ENCODE measurements around the gene NOC2L.
A peak's percentile ranks its signal among the peaks of the same experiment; 100 is the strongest.

Gene NOC2L

DNA sequence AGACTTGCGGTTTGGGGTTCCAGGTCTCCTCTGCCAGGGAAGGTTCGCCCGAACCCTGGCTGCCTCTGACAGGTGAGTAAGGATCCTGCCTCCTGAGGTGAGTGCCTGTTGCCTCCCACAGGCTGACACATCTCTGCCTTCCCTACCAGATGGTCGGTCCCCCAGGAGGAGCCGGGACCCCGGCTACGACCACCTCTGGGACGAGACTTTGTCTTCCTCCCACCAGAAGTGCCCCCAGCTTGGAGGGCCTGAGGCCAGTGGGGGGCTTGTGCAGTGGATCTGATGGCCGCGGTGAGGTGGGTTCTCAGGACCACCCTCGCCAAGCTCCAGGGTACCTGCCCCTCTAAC lies 15.2 kb upstream of the NOC2L start:
- no peak for DNase-seq

DNA sequence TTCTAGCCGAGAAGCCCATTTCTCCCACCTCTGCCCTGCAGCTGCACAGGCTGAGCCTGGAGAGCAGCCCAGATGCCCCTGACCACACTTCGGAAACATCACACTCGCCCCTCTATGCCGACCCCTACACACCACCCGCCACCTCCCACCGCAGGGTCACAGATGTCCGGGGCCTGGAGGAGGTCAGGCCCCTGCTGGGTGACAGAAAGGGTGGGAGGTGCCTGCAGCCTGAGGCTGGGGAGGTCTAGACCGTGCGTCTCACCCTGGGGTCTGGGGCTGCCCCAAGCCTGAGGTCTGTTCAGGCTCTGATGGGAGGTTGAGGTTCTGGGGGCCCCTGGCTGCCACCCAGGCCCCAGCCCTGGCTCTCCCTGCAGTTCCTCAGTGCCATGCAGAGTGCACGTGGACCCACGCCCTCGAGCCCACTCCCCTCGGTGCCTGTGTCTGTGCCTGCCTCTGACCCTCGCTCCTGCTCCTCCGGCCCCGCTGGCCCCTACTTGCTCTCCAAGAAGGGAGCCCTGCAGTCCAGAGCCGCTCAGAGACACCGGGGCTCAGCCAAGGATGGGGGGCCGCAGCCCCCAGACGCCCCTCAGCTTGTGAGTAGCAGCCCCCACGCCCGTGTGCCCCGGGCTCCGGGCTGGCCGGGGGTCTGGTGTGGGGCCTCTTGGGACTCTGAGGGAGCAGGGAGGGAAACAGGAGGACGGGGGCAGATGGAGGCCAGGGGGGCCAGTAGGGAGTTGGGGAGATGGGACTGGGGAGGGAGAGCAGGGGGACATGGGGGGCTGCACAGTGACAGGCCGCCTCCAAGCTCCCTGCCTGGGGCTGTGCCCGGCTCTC lies 14.6 kb upstream of the NOC2L start:
- DNase-seq: no peak

DNA sequence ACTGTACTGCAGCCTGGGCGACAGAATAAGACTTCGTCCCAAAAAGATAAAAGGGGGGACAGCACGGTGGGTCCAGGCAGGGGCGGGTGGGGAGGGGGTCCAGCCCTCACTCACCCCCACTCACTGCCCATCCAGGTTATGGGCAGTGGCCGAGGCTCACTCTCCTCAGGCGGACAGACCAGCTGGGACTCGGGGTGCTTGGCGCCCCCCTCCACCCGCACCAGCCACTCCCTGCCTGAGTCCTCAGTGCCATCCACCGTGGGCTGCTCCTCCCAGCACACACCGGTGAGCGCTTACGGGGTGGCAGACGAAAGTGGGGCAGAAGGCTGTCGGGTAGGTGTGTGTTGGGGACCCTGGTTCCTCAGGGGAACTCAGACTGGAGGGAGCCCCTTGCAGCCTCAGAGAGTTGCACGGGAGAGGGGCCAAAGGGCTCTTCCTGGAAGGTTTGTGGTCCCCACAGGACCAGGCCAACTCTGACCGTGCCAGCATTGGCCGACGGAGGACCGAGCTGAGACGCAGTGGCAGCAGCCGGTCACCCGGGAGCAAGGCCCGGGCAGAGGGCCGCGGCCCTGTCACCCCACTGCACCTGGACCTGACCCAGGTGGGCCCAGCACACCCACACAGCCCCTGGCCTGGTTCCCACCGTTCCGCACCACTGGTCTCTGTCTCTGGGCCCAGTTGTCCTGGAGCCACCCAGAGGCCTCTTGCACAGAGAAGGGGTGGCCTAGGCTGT lies 13.8 kb upstream of the NOC2L start:
- DNase-seq: no peak

DNA sequence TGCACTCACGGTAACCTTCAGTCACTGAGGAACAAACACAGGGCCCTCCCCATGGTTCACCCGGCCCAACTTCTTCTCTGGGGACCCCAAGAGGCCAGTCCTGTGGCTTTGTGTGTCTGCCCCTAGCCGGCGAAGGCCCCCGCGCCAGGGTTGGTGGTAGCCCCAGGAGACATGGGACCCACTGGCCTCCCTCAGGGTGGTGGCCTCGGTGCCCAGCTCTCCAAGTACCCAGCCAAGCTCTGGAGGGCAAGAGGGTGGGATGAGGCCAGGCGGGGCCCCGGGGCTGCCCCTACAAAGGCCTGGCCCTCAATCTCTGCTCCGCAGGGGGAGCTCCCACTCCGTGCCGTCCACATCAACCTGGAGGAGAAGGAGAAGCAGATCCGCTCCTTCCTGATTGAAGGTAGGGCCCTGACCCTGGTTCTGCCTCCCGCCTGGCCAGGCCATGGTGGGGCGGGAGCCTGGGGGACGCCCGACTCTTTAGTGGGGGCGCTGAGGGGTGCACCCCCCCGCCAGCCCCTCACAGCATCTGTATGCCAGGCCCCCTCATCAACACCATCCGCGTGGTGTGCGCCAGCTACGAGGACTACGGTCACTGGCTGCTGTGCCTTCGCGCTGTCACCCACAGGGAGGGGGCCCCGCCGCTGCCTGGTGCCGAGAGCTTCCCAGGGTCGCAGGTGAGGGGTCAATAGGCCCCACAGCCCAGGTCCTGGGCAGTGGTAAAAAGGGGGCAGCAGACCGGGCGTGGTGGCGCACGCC lies 12.9 kb upstream of the NOC2L start:
- no peak for DNase-seq

DNA sequence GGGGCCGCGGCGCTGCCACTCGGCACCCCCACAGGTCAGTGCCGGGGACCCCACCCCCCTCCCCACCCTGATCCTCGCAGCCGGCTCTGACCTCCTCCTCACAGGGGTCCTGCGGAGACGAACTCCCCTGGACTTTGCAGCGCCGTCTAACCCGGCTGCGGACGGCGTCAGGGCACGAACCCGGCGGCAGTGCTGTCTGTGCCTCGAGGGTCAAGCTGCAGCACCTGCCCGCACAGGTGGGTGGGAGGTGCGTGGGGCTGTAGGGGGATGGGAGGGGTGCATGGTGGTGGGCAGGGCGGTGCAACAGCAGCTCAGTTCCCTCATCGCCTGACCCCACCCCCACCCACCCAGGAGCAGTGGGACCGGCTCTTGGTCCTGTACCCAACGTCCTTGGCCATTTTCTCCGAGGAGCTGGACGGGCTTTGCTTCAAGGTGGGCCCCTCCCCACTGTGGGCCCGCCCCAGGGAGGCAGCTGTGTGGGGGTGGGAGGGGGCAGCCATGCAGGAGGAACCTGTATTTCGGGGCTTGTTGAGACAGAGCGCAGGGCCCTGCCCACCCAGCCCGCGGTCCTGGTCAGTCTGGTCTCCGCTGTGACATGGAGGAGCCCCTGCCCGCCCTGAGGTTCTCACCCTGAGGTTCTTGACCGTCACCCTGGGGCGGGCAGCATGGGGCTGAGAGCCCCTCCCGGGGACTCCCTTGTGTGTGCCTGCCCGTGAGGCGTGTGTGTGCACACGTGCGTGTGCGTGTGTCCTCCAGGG lies 12.1 kb upstream of the NOC2L start:
- DNase-seq: no peak

DNA sequence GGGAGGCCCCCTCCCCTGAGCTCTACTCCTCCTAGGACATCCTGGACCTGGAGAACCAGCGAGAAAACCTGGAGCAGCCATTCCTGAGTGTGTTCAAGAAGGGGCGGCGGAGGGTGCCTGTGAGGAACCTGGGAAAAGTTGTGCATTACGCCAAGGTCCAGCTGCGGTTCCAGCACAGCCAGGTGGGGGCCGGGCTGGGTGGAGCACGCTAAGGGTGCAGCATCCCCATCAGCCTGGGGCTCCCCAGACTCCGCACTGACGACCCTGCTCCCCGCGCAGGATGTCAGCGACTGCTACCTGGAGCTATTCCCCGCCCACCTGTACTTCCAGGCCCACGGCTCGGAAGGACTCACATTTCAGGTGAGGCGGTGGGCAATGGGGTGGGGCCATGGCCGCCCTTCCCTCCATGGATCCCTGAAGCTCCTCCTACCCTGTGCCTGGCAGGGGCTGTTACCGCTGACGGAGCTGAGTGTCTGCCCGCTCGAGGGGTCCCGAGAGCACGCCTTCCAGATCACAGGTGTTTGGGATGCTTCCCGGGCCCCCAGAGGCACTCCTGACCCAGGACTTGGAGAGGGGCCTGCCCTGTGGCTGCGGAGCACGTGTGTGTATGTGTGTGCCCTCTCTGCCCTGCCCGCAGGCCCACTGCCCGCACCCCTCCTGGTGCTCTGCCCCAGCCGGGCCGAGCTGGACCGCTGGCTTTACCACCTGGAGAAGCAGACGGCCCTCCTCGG lies 11.4 kb upstream of the NOC2L start:
- DNase-seq: no peak

DNA sequence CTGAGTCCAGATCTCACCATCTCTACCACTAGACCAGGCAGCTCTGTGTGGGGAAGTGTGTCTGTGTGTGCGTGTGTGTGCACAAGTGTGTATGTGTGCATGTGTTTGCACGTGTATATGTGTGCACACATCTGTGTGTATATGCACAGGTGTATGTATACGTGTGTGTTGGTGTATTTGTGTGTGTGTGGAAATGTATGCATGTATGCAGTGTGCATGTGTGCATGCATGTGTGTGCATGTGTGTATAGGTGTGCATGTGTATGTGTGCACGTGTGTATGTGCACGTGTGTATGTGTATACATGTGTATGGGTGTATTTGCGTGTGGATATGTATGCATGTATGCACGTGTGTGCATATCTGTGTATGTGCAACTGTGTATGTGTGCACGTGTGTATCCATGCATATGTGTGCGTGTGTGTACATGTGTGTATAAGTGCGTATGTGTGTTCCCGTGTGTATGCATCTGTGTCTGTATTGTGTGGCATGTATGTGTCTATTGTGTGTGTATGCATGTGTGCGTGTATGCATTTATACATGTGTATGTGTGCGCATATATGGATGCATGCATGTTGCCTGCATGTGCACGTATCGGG lies 10.3 kb upstream of the NOC2L start:
- DNase-seq: no peak

DNA sequence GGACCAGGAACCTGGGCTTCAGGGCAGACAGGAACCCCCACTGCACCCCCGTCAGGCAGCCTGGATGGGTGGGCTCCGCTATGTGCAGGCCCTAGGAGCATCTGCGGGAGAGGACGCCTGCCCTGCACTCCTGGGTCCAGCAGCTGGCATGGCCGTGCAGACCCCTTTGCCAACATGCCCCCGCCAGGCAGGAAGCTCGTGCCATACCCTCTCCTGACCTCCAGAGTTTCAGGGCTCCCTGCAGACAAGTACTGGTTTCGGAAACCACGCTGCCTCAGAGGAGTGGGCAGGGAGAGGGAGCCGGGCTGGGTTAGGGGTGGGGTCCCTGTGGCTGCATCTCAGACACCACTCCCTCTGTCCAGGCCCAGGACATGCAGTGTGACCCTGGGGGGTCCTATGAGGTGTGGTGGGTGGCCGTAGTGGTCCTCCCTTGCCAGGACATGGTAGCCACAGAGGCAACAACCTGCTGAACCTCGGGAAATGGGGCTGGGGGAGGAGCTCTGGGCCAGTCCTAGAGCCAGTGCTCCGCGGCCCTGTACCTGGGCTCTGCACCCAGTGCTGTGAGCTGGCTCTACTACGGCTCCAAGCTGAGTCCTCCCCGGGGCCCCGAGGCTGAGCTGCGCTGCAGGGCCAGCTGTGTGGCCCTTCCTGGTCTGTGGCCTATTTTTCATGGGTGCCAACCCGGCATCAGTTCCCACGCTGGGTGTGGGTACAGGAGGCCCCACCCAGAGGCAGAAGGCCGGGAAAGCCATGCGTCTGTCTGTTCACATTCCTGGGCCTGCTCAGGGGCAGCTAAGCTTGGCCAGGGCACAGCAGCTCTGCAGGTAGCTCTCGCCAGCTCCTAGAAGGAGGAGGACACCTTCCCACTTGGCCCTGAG lies 8.6 kb upstream of the NOC2L start:
- DNase-seq: no peak

DNA sequence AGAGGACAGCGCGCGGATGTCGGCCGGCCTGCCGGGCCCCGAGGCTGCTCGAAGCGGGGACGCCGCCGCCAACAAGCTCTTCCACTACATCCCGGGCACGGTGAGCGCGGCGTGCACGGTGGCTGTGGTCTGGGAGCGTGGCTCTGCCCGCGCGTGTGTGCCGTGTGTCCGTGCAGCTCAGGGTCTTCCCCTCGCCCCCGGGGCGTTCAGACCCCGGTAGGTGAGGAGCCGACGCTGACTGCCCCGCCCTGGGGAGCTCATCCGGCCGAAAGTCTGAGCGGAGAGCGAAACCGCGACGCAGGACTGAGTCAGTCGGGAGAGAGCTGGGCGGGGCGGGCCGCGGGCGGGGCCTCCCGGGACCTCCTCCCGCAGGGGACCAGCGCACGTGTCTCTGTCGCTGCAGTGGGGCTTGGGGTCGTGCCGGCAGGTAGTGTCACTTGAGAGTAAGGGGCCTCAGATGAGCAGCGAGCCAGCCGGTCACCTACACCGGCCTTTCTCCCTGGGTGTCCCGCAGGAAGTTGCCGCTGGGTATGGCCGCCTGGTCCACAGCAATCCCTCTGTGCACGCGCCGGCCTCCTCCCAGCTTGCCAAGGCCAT lies 7.7 kb upstream of the NOC2L start:
- peak; percentile 92 for DNase-seq

DNA sequence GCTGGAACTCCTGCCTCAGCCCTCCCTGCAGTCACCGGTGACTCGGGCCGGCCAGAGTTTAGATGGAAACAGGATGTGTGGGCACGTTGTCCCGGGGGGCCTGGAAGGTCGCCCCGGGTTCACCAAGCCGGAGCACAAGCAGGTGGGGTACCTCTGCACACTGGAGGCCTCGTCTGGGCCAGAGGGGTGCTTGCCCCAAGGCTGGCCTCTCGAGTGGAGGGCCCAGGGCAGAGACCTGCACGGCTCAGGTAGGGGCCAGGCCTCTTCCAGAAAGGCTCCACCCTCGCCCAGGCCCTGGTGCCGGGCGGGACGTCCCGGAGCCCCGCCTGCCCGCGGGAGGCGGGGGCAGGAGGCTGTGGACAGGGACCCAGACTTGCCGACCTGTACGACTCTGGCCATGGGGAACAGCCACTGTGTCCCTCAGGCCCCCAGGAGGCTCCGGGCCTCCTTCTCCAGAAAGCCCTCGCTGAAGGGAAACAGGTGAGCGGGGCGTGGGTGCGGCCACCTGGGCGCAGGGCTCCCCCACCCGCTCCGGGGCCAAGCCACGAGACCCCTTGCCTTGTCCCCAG lies 7.2 kb upstream of the NOC2L start, which contains the start of gene PLEKHN1:
PLEKHN1 (plus strand) TSS at position 348 of the 569 bp plus-strand sequence; CDS start at position 398, 50 bp downstream.
- peak; percentile 89 for DNase-seq

DNA sequence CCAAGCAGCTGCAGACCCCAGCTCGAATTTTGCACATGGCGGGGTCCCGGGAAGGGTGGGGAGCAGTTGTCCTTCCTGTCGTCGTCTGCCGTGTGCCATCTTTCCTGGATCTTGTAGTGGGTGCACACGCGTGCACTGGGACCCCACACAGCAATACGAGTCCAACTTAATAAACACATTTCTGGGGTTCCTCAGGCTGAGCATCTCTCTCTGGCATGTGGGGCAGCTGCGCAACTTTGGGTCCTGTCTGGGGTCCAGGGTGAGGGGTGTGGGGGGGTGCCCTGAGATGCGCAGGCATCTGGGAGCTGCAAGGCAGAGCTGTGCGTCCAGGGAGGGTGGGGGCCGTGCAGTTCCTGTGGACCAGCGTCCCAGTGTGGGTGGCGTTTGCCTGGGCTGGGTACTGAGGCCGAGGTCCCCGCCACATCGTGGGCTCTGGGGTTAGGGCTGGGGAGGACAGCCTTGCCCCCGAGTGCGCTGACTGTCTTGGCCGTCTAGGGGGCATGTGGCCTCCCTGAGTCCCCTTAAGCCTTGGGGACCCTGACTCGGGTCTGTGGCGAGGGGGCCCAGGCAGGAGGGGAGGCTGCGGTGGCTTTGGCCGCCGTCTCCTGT lies 6.6 kb upstream of the NOC2L start:
- DNase-seq: no peak

DNA sequence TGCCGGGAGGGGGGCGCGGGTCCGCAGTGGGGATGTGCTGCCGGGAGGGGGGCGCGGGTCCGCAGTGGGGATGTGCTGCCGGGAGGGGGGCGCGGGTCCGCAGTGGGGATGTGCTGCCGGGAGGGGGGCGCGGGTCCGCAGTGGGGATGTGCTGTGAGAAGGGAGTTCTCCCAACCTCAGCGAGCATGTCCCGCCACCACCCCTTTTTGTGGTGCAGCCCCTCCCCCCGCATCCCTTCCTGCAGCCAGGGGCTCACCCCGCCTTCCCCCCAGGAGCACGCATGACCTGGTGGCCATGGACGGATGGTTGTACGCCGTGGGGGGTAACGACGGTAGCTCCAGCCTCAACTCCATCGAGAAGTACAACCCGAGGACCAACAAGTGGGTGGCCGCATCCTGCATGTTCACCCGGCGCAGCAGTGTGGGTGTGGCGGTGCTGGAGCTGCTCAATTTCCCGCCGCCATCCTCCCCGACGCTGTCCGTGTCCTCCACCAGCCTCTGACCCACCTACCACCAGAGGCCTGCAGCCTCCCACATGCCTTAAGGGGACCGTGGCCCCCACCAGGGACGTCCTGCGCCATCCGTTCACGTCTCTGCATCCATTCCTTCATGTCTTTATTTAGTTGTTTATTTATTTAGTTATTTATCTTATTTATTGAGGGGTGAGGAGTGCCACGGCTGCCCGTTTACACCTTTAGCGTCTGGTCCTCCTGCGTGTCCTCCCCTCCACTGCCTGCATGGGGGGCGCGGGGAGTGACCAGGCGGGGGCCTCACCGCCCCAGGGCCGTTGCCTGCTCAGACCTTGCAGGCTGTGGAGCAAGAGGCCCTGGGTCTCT lies 5.9 kb upstream of the NOC2L start:
- no peak for DNase-seq

DNA sequence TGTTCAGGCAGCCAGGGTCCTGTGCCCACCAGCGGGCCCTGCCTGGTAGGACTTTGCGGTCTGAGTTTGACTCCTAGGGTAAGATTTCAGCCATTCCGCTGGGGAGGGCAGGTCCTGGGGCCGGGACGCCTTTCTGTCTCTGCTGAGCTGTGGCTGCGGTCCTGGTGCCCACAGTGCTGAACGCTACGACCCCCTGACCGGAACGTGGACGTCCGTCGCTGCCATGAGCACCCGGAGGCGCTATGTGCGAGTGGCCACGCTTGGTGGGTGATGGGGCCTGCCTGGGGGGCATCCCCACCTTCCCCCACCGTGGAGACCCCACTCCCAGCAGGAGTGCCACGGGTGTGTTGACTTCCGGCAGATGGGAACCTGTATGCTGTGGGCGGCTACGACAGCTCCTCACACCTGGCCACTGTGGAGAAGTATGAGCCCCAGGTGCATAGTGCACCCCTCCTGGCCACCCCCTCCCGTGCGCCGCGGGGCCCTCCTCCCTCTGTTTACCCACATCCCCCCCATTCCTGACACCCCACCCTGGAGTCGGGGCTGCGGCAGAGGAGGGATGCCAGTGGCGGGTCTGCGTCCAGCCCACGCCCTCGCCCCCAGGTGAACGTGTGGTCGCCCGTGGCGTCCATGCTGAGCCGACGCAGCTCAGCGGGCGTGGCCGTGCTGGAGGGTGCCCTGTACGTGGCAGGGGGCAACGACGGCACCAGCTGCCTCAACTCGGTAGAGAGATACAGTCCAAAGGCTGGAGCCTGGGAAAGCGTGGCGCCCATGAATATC lies 4.9 kb upstream of the NOC2L start:
- DNase-seq: no peak

DNA sequence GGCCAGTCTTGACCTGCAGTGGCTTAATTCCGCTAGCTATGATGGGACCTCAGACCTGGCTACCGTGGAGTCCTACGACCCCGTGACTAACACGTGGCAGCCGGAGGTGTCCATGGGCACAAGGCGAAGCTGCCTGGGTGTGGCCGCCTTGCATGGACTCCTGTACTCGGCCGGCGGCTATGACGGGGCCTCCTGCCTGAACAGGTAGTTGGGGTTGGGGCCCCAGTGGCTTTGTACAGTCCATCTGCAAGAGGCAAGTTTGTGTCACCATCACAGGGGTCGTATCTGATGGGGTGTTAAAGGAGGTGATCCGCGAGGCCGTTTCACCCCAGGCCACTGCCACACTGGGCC lies 4.2 kb upstream of the NOC2L start:
- DNase-seq: no peak

DNA sequence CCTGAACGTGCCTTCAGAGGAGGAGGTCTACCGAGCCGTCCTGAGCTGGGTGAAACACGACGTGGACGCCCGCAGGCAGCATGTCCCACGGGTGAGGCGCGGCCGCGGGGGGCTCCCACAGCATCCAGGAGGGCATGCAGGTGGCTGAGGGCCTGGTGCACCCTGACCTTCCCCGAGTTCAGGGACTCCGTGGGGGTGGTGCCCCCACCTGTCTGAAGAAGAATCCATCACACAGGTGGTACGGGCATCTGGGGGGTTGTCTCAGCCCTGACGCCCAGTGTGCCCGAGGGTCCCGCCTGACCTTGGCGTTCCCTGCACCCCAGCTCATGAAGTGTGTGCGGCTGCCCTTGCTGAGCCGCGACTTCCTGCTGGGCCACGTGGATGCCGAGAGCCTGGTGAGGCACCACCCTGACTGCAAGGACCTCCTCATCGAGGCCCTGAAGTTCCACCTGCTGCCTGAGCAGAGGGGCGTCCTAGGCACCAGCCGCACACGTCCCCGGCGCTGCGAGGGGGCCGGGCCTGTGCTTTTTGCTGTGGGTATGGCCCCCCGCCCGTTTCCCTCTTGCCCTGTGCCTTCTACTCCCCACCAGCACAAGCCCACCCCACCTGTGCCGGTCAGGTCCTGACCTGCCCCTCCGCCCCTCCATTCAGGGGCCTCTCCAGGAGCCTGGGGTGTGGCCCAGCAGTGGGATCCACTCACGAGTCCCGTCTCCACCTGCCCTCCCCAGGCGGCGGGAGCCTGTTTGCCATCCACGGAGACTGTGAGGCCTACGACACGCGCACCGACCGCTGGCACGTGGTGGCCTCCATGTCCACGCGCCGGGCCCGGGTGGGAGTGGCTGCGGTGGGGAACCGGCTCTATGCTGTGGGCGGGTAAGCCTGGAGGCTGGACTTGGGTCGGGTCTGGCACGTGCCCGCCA lies 3.6 kb upstream of the NOC2L start:
- DNase-seq: no peak

DNA sequence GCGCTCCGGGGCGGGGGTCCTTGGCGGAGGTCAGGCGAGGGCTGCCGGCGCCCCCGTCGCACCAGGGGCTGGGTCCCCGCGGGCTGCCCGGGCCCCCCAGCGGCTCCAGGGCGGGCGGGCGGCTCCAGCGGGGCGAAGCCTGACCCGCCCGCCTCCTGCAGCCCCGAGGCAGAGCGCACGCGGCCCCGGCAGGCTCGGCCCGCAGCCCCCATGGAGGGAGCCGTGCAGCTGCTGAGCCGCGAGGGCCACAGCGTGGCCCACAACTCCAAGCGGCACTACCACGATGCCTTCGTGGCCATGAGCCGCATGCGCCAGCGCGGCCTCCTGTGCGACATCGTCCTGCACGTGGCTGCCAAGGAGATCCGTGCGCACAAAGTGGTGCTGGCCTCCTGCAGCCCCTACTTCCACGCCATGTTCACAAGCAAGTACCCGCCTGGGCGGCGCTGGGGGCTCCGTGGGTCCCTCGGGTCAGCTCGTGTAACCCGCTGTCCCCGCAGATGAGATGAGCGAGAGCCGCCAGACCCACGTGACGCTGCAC lies 2.1 kb upstream of the NOC2L start:
- no peak for DNase-seq

Data from RPMI8226 (cell line).